LoVo (cell line): ENCODE results near the gene MMD2.

Source experiments
- DNase-seq: peaks from one replicate; pipeline ENCODE4 v3.0.0-alpha.2; 2016; ENCODE audit warnings: low spot score

The MMD2 gene

DNA sequence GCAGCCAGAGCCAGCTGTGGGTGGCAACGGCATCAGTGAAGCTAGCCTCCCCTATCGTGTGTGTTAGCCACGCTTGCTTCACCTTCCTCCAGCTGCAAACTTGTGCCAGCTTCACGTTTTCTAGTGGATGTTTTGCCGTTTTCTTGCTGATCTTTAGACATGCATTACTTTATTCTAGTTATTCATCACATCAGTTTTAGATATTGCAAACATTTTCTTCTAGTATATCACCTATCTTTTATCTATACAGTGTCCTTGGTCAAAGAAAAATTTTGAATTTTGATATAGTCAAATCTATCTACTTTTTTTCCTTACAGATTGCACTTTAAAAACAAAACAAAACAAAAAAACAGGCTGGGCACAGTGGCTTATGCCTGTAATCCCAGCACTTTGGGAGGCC lies 90.5 kb downstream of the MMD2 start:
- DNase-seq: no peak

DNA sequence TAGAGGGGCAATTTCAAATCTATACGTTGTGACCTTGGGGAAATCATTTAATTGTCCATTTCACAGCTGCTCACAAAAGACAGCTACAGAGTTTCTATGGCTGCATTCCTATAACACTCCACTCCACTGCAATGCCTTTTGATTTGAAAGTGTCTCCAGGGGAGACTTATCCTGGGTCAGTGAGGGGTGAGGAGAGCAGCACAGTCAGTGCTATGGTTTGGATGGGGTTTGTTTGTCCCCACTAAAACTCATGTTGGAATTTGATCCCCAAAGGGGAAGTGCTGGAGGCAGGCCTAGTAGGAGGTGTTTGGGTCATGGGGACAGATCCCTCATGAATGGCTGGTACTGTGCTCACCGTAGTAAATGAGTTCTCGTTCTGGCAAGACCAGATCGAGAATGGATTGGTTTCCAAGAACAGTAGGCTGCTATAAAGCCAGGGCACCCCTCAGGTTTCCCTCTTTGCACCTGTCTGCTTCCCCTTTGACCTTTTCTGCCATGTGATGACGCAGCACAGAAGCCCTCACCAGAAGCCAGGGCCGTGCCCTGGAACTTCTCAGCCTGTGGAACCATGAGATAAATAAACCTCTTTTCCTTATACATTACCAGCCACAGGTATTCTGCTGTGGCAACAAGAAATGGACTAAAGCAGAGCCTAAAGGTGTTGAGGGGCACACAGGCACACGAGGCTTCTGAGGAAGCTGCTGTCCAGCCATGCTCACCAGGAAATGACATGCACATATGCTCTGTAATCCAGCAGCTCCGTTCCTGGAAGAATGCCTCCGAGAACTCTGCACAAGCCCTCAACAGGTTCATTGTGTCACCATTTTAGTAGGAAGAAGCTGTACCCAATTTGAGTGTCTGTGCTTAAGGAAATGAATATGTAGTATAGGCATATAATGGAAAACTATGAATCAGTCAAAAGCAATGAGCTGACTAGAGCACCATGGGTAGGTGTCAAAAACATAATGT lies 92.2 kb downstream of the MMD2 start:
- no peak for DNase-seq

DNA sequence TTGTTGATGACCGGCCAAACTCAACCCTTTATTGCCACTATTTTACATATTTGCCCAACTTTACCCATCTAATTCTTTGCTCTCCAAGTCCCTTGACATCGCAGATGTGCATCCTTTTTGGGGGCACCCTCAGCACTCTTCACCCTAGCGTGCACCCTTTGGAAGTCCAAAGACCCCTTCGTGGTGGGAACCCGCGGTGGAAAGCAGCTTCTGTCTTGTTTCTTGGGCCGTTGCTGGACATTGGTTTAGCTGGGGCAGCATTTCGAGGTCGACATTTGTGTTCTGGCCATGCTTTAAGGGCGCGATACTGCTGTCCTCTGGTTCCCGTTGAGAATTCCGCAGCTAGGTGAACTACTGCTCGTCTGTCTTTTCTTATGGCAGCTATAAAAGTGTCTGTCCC lies 96.8 kb downstream of the MMD2 start:
- DNase-seq: no peak

DNA sequence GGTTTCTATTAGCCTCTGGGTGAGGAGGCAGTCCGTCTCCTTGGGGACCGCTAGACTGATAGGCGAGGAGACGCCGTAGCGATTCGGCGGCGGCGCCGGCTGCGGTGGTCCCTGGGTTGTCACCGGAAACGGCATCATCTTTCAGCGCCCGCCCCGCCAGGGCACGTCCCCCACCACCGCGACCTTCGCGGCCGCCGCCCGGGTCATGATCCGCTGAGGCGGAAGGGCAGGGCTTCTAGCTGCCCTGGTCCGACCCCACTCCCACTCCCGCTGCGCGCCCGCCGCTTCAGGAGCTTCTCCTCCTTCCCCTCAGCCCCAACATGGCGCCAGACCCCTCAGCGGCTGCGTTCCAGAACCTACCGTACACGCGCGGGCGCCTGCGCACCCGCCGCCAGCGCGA lies 97.3 kb downstream of the MMD2 start, which contains the start of gene PAPOLB:
TSS of gene PAPOLB (minus strand) at position 358 of the 400 bp plus-strand sequence. CDS start at position 138, 220 bp downstream.
- DNase-seq: no peak

DNA sequence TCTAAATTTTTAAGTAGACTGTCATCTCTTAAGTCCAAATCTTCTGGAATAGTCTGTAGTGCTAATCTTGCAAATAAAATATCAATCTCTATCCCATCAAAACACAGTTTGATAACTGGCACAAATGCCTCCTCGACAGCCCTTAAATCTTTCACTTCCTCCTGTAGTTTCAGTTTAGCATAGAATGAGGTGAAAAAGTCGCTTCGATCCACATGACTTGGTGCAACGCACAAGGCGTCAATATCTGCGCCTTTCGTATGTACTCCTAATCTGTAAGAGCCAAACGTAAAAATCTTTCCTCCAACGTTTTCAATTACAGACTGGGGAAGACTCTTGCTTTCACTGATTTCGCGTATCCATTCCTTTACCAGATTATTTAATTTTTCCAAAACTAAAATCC lies 97.8 kb downstream of the MMD2 start:
- no peak for DNase-seq

DNA sequence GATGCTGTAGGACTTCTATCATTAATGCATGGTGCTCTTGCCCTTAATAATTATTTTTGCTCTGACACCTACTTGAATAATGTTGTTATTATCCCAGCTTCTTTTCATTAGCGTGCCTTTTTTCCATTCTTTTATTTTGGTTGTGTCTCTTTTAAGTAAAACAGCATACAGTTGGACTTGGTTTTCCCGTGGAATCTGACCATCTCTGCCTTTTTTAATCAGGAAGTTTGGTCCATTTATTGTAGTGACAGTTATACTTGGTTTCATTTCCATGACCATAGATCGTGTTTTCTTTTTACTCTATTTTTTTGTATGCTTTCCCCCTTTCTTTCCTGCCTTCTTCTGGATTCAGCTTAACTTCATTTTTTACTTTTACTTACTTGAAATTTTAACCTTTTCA lies 101.8 kb downstream of the MMD2 start:
- DNase-seq: no peak

DNA sequence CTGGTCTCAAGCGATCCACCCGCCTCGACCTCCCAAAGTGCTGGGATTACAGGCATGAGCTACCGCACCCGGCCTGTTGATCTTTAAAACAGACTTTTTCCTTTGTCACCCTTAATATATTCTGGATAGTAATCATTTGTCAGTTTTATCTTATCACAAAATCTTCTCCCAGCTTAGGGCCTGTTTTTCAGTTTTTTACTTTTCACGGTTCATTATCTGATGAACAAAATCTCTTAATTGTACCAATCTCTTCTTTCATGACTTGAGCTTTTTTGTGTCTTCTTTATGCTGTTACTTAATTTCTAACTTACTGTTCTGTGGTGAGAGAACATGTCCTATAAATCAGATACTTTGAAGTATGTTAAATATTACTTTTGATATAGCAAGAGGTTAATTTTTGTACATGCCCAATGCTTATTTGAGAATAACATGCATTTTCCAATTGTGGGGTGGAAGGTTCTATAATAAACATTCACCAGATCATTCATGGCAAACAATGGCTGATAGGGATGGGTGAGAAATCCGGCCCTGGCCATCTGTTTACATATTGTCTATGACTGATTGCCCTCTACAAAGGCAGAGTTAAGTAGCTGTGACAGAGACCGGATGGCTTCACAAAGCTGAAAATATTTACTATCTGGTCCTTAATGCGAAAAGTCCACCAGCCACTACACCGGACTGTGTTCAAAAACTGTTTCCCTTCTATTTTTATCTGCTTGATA lies 102.5 kb downstream of the MMD2 start:
- DNase-seq: no peak
